G401.6 (cell line): ENCODE results near the gene ABLIM2.

Source experiments
- FAIRE-seq: peaks from 2 replicates; lab custom pipeline; 2012; peaks lifted over from hg19 to GRCh38; lab: Jason Lieb, UNC

ABLIM2 gene

GRCh38 chr4:8118035-8118434 lies 40.6 kb downstream of the ABLIM2 start:
- FAIRE-seq = no peak

GRCh38 chr4:8117278-8117682 lies 41.3 kb downstream of the ABLIM2 start:
- no peak for FAIRE-seq

- no peak for FAIRE-seq
Observed at GRCh38 chr4:8115916-8116315, 42.7 kb downstream of the ABLIM2 start.

GRCh38 chr4:8115203-8115520 lies 43.5 kb downstream of the ABLIM2 start:
- no peak for FAIRE-seq

- FAIRE-seq = no peak
Observed at GRCh38 chr4:8114456-8115202, 44.0 kb downstream of the ABLIM2 start.

- FAIRE-seq = no peak
Observed at GRCh38 chr4:8113611-8114377, 44.8 kb downstream of the ABLIM2 start.

GRCh38 chr4:8112672-8113071 lies 45.9 kb downstream of the ABLIM2 start:
- FAIRE-seq = no peak

GRCh38 chr4:8112036-8112576 lies 46.5 kb downstream of the ABLIM2 start:
- no peak for FAIRE-seq

GRCh38 chr4:8110071-8110986 lies 48.3 kb downstream of the ABLIM2 start:
- FAIRE-seq = no peak

GRCh38 chr4:8109406-8110065 lies 49.1 kb downstream of the ABLIM2 start:
- FAIRE-seq = no peak

- no peak for FAIRE-seq
Observed at GRCh38 chr4:8108991-8109390, 49.6 kb downstream of the ABLIM2 start.

GRCh38 chr4:8108261-8108660 lies 50.4 kb downstream of the ABLIM2 start:
- FAIRE-seq = no peak

GRCh38 chr4:8107146-8107657 lies 51.4 kb downstream of the ABLIM2 start:
- no peak for FAIRE-seq

- FAIRE-seq = no peak
Observed at GRCh38 chr4:8106451-8107025, 52.1 kb downstream of the ABLIM2 start.

GRCh38 chr4:8105306-8106100 lies 53.1 kb downstream of the ABLIM2 start:
- FAIRE-seq = no peak

GRCh38 chr4:8104491-8105305 lies 53.9 kb downstream of the ABLIM2 start:
- FAIRE-seq = no peak

GRCh38 chr4:8103421-8104390 lies 54.9 kb downstream of the ABLIM2 start:
- no peak for FAIRE-seq

GRCh38 chr4:8102831-8103230 lies 55.8 kb downstream of the ABLIM2 start:
- FAIRE-seq = no peak

- no peak for FAIRE-seq
Observed at GRCh38 chr4:8102076-8102355, 56.6 kb downstream of the ABLIM2 start.
